Spleen (tissue), 11 donors: ENCODE data around the gene AQP12A. TPM values are rescaled to one million over a fixed set of nuclear protein-coding genes. Genes with fewer than 3 reads are reported as not detected.

Experiments used
- DNase-seq: peaks from one replicate; pipeline ENCODE4 v3.0.0-alpha.2; 2020
- H3K27ac ChIP-seq, 8 donors: fragments of 200-600 bp; sonication (generic) in 7 of 8; 1 replicate in 4 of 8; 2 replicates in 4 of 8; pipeline versions ENCODE4 v1.5.0 to v1.8.0; 2016 to 2021; ENCODE audit warnings: inconsistent platforms in 4 of 8, mild to moderate bottlenecking in 4 of 8, moderate library complexity in 1 of 8
- H3K27me3 ChIP-seq, 7 donors: fragments of 200-600 bp; sonication (generic) in 6 of 7; replicated peaks in 1 of 7; 1 replicate in 4 of 7; 2 replicates in 3 of 7; pipeline versions ENCODE4 v1.5.0 to v1.8.0; 2016 to 2021; ENCODE audit warnings: inconsistent platforms in 3 of 7, mild to moderate bottlenecking in 1 of 7
- H3K36me3 ChIP-seq, 6 donors: fragments of 200-600 bp; sonication (generic) in 5 of 6; 1 replicate in 4 of 6; 2 replicates in 2 of 6; pipeline versions ENCODE4 v1.5.0 to v1.8.0; 2016 to 2021; ENCODE audit warnings: inconsistent platforms in 2 of 6
- H3K4me1 ChIP-seq, 6 donors: fragments of 200-600 bp; sonication (generic) in 5 of 6; 1 replicate in 3 of 6; 2 replicates in 3 of 6; pipeline versions ENCODE4 v1.5.0 to v1.8.0; 2016 to 2021; ENCODE audit warnings: inconsistent platforms in 3 of 6
- H3K4me3 ChIP-seq, 8 donors: fragments of 200-600 bp; sonication (generic) in 7 of 8; 1 replicate in 4 of 8; 2 replicates in 4 of 8; pipeline versions ENCODE4 v1.5.0 to v1.8.0; 2016 to 2021; ENCODE audit warnings: inconsistent platforms in 4 of 8, mild to moderate bottlenecking in 4 of 8, moderate library complexity in 2 of 8
- H3K9me3 ChIP-seq, 8 donors: fragments of 200-600 bp; sonication (generic) in 7 of 8; 1 replicate in 4 of 8; 2 replicates in 4 of 8; pipeline versions ENCODE4 v1.5.0 to v1.8.0; 2016 to 2021; ENCODE audit warnings: inconsistent platforms in 4 of 8
- CTCF ChIP-seq, 11 experiments: fragments of 200-600 bp in 7 of 11; fragments of 450-650 bp in 4 of 11; sonication (generic) in 4 of 11; IDR thresholded peaks in 8 of 11; conservative IDR thresholded peaks in 3 of 11; 1 replicate in 7 of 11; 2 replicates in 4 of 11; pipeline versions ENCODE4 v1.4.0 to v1.8.0; 2016 to 2021; ENCODE audit warnings: antibody characterized with exemption in 11 of 11, inconsistent platforms in 4 of 11, mild to moderate bottlenecking in 1 of 11
- POLR2A ChIP-seq, 3 donors: fragments of 450-650 bp; IDR thresholded peaks; one replicate each; pipeline ENCODE4 v1.5.1; 2017; ENCODE audit warnings: antibody characterized with exemption in 3 of 3, mild to moderate bottlenecking in 1 of 3
- POLR2AphosphoS5 ChIP-seq, 3 donors: sonication (generic); formaldehyde crosslinking; IDR thresholded peaks; one replicate each; pipeline ENCODE4 v1.5.1; 2017; ENCODE audit warnings: antibody characterized with exemption in 3 of 3
- WGBS, 5 donors: extraction: QIAGEN DNeasy Blood & Tissue Kit in 3 of 5; methylation state at CpG; one replicate each; pipeline versions ENCODE4 v1.1.5 to v1.1.7; 2013 to 2018; 5-methylcytosine and 5-hydroxymethylcytosine counted together
- intact Hi-C: fragments of 100-400 bp; cut with DNase I; formaldehyde crosslinking; loops from one replicate; pipeline ENCODE4 v1.15.0; 2023; ENCODE audit warnings: low total_unique reads
- polyA plus RNA-seq, 3 donors: library from polyadenylated mRNA; stranded (reverse); fragments of 200-250 nt; gene quantifications; one replicate each; pipeline ENCODE4 v1.2.1, GENCODE V29; 2013
- total RNA-seq, 7 donors: library from RNA; depleted of rRNA in 3 of 7; stranded (reverse); fragments of >200 nt in 3 of 7; fragmentation: NEBNext Ultra II Directional in 4 of 7; extraction: Animal tissue kit (Norgen Biotek cat#: 25700) in 4 of 7; gene quantifications; one replicate each; pipeline versions ENCODE4 v1.1.0 to v1.2.1, GENCODE V29; 2016 to 2021
- donor health status: healthy with polysubstance abuse.
- donor health status: DM: no; HTN: no; CAD: no; lungs with moderate emphysema.
- donor health status: DM: no; HTN: no; CAD: no.
- donor health status: Bipolar disorder and iron deficiency.
- donor health status: healthy.
- donor health status: DM: no; HTN: no; CAD: no.
- donor health status: DM: yes; HTN: yes; CAD: no.

Gene AQP12A
- total and polyA plus RNA-seq, 10 donors, result 1.6 to 1.8 TPM; not detected in 8

GRCh38 chr2:240730501-240731177 is 39.0 kb downstream of the AQP12A start:
- H3K9me3 ChIP-seq, result no peaks in the 10 kb centered on the region
- H3K27me3 ChIP-seq, result peaks cover 0 to 35% (median 0%) of the 10 kb centered on the region in 7 donors
- H3K36me3 ChIP-seq, result no peaks in the 10 kb centered on the region
- TF ChIP-seq POLR2A (IDR thresholded peaks at IDR 0.05) (no peak), POLR2AphosphoS5 (IDR thresholded peaks at IDR 0.05) (no peak), CTCF (IDR thresholded peaks at IDR 0.05 in 8 of 11, conservative IDR thresholded peaks at IDR 0.05 in 3 of 11) (no peak)
- intact Hi-C loops, result no loop called here
- H3K4me3 ChIP-seq, result no peak overlapping the region
- 81 to 94% (median 84%) methylated on average over 4 to 10 of the region's 10 CpGs for WGBS, 5 donors
- DNase-seq, result no peak
- no peak overlapping the region for H3K27ac ChIP-seq
- no peaks in the 10 kb centered on the region for H3K4me1 ChIP-seq

GRCh38 chr2:240731178-240731545 is 39.5 kb downstream of the AQP12A start:
- 46 to 62% (median 58%) methylated on average over 3 to 9 of the region's 9 CpGs for WGBS, 5 donors
- no peak overlapping the region for H3K27ac ChIP-seq
- TF ChIP-seq CTCF (IDR thresholded peaks at IDR 0.05 in 8 of 11, conservative IDR thresholded peaks at IDR 0.05 in 3 of 11) (no peak), POLR2A (IDR thresholded peaks at IDR 0.05) (no peak), POLR2AphosphoS5 (IDR thresholded peaks at IDR 0.05) (no peak)

GRCh38 chr2:240732184-240732583 is 40.5 kb downstream of the AQP12A start:
- TF ChIP-seq POLR2A (IDR thresholded peaks at IDR 0.05) (no peak), CTCF (IDR thresholded peaks at IDR 0.05 in 8 of 11, conservative IDR thresholded peaks at IDR 0.05 in 3 of 11) (no peak), POLR2AphosphoS5 (IDR thresholded peaks at IDR 0.05) (no peak)
- Histone ChIP-seq H3K36me3 (no peaks in the 10 kb centered on the region), H3K27ac (no peak overlapping the region), H3K4me1 (no peaks in the 10 kb centered on the region), H3K4me3 (no peak overlapping the region), H3K27me3 (peaks cover 0 to 50% (median 0%) of the 10 kb centered on the region in 7 donors), H3K9me3 (no peaks in the 10 kb centered on the region)
- WGBS, 5 donors, result 80 to 86% (median 84%) methylated on average over 5 of the region's 5 CpGs
- intact Hi-C loops, result no loop called here
- DNase-seq, result no peak

More at GRCh38 chr2:240731178-240731545, 39.5 kb downstream of the AQP12A start:
- Histone ChIP-seq H3K36me3 (no peaks in the 10 kb centered on the region), H3K4me3 (no peak overlapping the region), H3K27me3 (peaks cover 0 to 40% (median 0%) of the 10 kb centered on the region in 7 donors), H3K9me3 (no peaks in the 10 kb centered on the region), H3K4me1 (no peaks in the 10 kb centered on the region)
- intact Hi-C loops, result no loop called here
- DNase-seq, result no peak

- Histone ChIP-seq H3K36me3 (no peaks in the 10 kb centered on the region), H3K4me1 (no peaks in the 10 kb centered on the region), H3K9me3 (no peaks in the 10 kb centered on the region), H3K4me3 (no peak overlapping the region), H3K27ac (no peak overlapping the region), H3K27me3 (peaks cover 0 to 54% (median 0%) of the 10 kb centered on the region in 7 donors)
- 73 to 82% (median 80%) methylated on average over 7 to 10 of the region's 10 CpGs for WGBS, 5 donors
- DNase-seq, result no peak
- no peak for TF ChIP-seq POLR2AphosphoS5 (IDR thresholded peaks at IDR 0.05)
- no peak for TF ChIP-seq POLR2A (IDR thresholded peaks at IDR 0.05)
- TF ChIP-seq CTCF (IDR thresholded peaks at IDR 0.05 in 8 of 11, conservative IDR thresholded peaks at IDR 0.05 in 3 of 11), result no peak
- intact Hi-C loops, result no loop called here
Measured at GRCh38 chr2:240732911-240733622, 41.4 kb downstream of the AQP12A start.
